HG02623 (cell line): ENCODE data around the gene SLC35B1.

Source experiments
- ATAC-seq: cut with Tn5 transposase; IDR thresholded peaks from one replicate; pipeline ENCODE4 v1.9.1; 2021; ENCODE audit warnings: moderate library complexity; ENCODE audit not compliant: unreplicated experiment

SLC35B1 gene, protein sequence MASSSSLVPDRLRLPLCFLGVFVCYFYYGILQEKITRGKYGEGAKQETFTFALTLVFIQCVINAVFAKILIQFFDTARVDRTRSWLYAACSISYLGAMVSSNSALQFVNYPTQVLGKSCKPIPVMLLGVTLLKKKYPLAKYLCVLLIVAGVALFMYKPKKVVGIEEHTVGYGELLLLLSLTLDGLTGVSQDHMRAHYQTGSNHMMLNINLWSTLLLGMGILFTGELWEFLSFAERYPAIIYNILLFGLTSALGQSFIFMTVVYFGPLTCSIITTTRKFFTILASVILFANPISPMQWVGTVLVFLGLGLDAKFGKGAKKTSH

DNA sequence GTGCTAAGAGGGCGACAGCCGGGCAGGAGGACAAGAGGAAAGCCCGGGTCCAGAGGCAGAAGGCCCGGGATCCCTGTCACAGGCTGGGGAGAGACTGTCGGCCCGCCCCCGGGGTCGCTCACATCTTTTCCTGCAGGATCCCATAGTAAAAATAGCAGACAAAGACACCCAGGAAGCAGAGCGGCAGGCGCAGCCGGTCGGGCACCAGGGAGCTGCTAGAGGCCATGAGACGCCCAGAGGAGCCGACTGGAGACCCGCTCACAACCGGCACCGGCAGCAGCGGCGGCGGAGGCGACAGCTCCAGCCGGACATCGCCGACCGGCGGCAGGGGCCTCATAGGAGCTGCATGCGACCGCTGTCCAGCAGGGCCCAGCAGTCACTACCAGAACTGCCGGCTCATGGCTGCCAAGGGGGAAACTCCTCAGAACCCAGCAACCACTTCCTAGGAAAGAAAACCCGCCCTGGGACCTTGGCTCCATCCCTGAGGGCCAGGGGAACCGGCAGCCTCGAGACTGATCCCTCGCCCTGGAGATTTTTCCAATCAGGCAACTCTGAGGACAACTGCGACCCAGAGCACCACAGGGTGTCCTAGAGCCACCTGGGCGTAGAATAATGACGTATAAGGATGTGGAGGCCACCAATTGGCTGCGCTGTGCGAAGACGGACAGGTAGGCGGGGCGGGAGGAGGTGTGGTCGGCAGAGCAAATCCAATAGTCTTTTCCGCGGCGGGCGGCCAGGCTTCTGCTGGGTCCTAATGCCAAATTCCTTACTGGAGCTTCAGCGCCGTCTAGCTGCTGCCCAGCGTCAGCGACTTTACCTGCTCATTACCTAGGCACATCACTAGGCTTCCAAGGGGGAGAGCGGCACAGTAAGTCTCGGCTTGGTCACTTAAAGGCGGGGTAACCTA lies at the start of gene SLC35B1:
SLC35B1 (minus strand) TSS at position 357 of the 907 bp plus-strand sequence; CDS start at position 226, 131 bp downstream.
- peak; percentile 79 for ATAC-seq

DNA sequence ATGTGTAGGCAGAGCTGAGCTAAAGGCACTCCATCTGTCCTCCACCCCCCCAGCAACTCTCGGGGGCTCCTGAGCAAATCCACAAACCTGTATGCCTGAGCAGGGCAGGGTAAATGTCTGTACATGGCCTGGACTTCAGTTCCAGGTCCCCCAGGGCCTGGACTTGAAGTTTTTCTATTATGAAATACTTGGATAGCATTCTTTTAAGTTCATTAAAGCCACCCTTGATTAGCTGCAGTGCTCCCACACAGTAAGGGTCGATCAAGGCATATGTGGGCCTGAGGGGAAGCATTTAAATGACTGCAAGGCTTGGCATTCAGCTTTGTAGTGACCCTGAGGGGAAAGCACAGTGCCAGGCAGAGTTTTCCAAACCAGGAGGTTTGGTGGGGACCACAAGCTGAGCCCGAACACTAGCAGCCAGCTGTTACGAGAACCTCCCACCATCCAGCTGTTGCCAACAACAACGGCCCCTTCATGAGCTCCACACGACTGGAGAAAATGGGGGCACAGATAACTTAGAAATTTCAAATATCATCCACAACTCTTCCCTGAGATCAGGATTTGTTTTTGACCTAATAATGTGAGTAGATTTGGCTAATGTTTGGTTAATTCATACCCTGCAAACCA lies 49.5 kb upstream of the SLC35B1 start:
- no peak for ATAC-seq

DNA sequence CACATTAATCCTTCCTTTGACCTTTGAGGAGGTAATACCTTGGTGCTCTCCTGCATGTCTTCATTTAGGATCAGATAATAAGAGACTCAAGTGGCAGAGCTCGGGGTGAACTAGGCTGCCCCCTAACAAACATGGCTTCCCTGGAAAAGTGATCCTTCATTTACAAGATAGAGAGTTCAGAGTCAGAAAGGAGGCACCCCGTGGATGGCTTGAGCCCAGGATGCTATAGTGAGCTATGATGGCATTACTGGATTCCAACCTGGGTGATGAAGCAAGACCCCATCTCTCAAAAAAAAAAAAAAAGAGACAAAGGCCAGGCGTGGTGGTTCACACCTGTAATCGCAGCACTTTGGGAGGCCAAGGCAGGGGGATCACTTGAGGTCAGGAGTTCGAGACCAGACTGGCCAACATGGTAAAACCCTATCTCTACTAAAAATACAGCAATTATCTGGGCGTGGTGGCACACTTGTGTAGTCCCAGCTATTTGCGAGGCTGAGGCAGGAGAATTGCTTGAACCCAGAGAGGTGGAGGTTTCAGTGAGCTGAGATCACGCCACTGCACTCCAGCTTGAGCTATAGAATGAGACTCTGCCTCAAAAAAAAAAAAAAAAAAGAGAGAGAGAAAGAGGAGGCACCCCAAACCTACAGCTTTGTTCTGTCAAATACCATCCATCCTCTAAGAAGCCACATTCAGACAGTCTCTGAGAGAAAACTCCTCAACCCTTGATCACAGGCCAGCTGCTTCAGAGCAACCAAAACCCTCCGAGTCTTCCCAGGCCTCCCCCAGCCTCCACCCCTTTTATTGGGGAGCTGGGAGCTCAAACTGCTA lies 48.8 kb upstream of the SLC35B1 start:
- ATAC-seq: no peak

DNA sequence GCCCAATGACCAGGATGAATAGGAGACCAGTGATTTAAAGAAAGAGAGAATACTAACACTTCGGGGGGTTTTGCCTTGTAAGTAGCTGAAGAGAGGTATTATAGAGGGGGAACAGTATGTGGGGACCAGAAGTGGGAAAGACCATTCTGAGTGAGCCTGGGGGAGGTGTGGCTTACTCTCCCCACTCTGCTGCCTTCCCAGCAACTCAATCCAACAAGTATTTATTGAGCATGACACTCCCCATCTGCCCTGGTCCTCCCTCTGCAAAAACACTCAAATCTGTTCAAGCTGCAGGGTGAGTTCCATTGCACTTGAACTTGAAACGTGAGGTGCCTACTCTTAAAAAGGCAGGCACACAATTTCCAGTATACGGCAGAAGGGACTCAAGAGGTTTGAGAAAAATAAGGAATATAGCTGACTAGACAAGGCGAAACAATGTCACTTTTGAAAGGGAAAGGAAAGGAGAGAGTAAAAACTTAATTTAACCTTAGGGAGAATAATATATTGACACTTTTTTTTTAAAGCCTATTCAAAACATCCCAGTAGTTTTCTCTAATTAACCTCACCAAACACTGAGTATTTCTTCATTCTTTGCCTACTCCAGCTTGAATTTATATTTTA lies 48.0 kb upstream of the SLC35B1 start:
- no peak for ATAC-seq

DNA sequence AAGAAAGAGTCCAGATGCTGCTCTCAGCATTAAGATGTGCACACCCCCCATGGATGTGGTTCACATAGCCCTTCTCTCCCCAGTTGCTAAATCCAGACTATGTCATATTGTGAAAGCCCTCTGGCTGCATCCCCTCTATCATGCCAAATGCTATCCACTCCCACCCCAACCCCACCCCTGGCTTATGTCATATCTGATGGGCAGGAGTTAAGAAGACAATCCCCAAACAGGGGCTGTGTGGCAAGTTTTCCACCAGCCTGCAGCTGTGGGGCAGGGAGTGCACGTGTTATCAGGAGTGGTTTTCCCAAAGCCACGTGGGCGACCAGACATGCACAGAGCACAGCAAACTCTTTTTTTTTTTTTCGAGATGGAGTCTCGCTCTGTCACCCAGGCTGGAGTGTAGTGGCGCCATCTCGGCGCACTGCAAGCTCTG lies 46.2 kb upstream of the SLC35B1 start:
- ATAC-seq: no peak

DNA sequence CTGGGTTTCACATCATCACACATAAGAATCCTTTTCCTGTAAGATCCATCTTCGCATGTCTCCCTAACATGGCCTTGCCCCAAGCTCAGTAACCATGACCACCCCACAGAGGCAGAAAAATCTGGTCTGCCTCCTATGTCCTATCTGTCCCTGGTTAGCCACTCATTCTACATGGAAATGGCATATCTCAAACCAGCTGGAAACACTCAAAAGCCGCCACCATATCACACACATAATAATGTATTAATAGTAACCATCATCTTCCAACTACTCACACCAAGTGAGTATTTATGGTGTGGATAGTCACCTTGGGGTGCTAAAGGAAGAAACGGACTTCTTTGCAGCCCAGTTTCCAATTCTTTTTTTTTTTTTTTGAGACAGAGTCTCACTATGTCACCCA lies 44.7 kb upstream of the SLC35B1 start:
- no peak for ATAC-seq

DNA sequence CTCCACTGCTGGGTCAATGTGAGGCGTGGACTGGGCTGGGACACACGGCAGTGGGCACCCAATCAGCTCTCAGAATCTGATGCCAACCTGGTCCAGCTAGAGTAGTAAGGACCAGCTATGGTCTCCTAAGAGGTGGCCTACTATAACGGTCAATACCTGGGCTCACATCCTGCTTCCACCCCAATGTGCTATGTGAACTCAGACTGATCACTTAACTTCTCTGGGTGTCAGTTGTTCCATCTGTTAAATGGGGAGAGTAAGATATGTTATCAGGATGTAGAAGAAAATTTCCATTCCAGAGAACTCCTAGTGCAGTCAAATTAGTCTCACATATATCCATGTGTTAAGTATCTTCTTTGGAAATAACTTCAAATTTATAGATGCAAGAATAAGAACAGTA lies 42.0 kb upstream of the SLC35B1 start:
- no peak for ATAC-seq

DNA sequence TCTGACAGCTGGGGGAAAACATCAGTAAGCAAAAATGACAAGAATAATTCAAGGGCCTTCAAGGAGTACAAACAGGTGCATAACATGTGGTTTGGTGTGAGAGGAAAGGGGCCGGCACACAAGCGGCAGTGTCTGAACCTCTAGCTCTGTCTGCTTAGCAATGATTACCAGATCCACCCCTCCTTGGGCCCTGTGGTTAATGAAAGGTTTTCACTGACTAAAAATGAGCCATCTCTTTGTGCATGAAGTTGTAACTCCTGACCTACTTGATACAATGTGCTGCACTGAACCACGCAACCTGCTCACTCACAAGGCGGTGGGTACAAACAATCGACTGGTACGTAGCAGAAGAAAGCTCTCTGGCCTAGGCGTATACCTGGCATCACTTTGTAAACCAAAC lies 41.0 kb upstream of the SLC35B1 start:
- peak; percentile 68 for ATAC-seq

DNA sequence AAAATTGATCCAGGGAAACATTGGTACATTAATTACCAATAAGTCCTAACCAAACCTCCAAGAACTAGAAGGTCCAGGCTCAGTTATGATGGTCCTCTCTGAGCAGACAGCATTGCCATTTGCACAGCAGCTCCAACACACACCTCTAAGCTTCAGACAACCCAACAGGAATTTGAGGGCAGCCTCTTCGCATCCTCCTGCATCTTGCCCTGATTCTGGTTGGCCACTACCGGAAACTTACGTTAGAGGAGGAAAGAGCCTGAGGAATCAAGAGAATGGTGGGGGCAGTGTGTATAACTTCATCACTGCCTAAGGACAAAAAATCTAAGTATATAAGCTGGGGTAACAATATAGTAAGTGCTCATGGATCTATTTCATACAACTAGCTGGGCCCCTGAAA lies 40.5 kb upstream of the SLC35B1 start:
- ATAC-seq: no peak

DNA sequence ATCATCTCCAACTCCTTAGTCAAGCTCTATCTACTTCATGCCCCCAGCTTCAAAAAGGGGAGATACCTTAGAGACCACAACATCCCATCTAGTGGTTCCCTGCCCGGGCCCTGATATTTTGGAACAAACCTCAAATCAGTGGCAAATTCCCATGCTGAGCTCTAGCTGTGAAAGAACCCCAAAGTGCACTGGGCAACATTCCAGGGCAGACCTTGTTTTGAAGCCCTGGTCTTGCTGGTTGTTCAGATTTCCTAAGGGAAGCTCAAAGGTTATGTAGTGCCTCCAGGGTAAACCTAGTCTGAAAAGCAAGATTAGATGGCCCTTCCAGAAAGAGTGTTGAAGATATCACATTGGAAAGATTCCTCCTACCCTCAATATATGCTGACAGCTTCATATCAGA lies 39.9 kb upstream of the SLC35B1 start:
- no peak for ATAC-seq

DNA sequence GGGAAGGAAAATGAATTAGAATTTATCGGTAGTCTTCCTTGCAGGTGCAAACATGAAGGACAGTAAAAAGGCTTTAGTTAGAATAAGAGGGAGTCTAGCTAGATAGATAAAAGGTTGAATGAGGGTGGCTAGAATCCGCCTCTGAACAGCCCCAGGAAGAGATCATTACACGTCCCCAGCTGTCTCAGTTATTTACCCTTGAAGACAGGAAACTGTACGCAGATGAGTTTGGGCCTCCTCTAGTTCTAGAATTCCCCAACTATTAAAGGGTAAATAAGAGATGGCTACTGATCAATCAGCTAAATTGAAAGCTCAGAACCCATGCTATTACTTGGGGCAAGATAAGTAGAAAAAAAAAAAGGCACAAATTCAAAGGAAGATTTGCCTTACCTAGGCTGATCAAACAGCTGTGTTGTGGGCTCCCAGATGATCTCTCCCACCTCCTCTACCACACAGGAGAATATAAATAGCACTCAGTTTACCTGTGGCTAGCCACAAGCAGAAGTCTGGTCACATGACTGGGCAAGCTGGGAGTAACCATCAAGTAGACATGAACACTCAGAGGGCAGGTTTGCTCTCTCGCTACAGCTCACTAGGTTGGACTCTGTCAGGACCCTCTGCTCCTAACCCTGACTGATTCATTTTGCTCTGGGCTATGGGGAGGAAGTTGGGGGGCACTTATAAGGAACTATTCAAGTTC lies 39.2 kb upstream of the SLC35B1 start:
- peak; percentile 51 for ATAC-seq

DNA sequence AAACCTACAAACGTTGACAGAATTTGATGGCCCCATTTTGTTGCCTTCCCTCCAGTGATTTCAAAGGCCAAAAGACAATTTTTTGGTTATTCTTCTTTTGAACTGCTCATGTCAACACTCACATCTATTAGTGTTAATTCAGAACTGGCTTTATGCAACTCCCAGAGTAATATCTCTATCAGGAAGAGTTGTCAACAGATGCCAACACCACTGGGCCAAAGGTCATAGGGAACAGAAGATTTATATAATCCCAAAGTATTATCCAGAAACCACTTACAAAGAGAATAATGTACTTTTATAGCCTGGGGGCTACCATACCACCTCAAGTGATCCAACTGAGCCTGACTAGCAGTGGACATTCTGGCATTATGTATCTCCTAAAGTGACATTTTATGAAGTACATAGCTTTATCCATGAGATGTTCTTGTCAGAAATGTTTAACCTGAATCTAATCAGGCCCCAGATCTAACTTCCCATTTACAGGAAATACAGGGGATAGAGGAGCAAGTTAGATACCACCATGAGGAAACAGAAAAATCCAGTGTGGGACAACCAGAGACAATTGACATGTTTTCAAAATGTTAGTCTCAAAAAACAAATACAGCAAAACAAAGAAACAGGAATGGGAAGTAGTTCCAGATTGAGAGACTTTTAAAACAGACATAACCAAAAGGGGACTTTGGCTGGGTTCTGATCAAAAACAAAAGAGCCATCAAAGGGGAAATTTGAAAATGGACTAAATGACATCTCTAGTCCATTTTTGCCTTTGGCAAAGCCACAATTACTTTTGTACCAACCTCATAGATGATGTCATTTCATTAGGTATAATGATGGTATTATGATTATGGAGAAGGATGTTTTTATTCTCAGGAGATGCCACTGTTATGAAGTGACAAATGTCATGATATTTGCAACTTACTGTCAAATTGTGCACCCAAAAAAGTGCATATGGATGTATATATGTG lies 37.7 kb upstream of the SLC35B1 start:
- no peak for ATAC-seq

DNA sequence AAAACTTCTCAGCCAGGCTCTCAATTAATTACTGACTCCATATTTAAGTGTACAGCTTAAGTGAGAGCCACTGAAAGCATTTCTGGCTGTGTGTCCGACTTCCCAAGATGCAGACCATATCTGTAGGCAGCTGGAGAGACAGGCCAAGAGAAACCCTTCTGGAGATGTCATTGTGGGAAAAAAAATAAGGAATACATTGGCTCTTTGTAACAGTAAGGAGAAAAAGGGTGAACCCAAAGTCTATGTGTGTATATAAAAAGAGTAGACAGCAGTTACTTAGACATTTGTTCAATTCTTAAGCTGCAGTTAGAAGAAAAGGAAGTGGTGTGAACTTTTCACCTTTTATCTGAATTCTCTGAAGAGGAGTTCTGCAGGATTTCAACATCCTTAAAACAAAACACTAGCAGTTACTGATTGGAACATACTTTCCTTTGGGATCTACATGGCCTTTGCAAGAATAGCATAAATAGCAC lies 34.4 kb upstream of the SLC35B1 start:
- no peak for ATAC-seq

DNA sequence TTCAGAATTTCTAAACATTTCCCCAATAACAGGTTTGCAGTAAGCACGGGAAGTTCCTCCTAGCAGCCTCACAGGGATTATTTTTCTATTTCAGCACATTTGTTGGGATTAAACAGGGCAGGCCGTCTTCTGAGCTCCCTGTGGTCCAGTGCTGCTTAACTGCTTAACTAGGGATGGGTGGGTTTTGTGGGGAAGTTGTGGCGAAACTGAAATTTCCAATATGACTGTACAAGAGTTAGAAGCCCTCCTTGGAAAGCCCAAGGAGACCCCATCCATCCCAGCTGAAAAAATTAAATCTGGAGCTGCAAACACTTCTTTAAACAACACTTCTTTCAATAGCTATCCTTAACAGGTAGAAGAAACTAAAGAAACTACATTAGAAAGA lies 33.9 kb upstream of the SLC35B1 start:
- ATAC-seq: no peak

DNA sequence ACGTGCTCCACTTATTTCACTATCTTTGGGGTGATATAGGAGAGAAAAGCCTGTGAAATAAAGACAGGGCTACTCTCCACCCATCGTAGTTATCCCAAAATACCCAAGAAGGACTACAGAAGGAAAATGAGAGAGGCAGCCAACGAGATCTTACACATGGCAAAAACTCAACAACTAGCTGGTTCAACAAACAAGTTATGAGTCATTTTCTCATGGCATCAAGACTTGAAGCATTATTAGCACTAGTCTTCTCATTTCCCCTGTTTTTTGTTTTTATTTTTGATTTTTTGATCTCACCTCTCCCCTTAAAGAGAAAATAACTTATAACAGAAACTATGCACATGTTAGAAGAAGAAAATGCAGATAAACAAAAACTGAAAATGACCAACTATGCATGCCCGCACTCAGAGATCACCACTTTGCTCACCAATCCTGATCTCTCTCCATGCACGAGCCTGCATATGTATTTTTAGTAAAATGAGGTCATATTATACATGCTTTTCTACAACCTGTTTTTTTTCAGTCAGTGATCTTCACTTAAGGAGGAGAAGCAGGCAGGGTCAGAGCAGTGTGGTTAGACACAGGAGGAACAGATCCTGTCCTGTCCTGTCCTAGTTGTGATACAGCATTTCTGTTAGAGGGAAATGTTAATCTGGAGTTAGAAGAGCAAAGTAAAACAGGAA lies 33.4 kb upstream of the SLC35B1 start:
- ATAC-seq: no peak

DNA sequence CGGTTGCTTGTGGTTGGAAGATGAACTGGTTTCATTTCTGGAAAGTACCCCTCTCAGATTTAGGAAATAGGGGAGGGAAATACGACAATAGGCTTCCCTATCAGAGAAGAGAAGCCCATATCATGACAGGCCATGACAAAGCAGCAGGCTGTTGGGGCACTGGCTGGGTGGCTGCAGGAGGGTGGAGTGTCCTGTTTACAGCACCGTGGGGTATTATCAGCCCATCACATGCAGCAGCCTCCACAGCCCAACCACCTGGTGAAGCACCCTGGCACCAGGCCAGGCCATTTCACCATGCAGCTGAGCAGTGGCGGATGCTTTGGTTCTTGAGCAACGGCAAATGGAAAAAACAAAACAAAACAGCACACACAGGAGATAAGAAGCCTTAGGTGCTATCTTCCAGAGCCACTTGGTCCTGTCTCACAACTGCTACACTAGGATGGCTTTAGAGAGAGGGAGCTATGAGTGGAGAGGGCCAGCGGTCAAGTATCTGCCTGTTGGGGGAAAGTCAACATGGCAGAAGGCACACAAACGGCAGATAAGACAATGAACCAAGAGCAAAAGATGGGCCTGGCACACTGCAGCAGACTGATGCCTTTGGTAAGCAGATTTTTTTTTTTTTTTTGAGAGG lies 32.0 kb upstream of the SLC35B1 start:
- no peak for ATAC-seq

DNA sequence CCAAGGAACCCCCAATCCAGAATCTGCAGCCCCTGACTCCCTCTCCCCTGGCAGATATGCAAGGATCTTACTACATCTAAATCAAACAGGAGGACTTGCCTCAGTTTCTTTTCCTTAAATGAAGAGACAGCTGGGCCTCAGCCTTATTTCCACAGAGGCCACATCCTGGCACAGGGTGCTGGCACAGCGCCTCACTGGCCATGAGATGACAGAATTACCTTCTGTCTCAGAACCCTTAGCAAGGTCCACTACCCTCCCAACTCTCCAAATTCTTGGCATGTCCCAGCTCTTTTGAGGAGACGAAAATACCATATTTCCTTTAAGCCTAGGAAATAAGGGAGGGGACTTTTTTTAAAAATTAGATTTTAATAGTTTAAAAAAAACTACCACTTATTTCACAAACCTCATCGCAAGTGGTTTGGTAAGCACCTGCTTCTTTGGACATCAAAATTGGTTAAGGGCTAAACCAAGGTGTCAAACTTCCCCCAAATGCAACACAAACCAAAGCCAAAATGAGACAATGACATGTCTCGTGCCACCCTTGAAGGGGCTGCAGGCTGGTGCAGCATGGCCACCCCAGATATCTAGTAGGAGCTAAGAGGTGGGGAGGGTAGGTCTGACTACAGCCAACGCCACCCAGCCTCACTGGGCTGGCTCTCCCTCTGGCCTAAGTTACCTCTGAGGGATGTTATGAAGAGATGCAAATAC lies 30.8 kb upstream of the SLC35B1 start:
- ATAC-seq: no peak
